ENCODE results near the gene MCAT. TPM values are rescaled to one million over a fixed set of nuclear protein-coding genes. Genes with fewer than 3 reads are reported as not detected.

The MCAT gene
- total and polyA plus RNA-seq, 2 donors (not counting 1 experiment from before 2014, with no cell fraction given): 8.4 to 10.1 TPM

- ATAC-seq (ENCODE audit: low read depth) (peak; percentile 71), DNase-seq (no peak)
- intact Hi-C loops (cut with micrococcal nuclease): loop anchor here (2.0 kb wide), 1 partner anchor 34 kb away; the partner anchor contains the start of gene TTLL12
- TF ChIP-seq, protein P1, sequence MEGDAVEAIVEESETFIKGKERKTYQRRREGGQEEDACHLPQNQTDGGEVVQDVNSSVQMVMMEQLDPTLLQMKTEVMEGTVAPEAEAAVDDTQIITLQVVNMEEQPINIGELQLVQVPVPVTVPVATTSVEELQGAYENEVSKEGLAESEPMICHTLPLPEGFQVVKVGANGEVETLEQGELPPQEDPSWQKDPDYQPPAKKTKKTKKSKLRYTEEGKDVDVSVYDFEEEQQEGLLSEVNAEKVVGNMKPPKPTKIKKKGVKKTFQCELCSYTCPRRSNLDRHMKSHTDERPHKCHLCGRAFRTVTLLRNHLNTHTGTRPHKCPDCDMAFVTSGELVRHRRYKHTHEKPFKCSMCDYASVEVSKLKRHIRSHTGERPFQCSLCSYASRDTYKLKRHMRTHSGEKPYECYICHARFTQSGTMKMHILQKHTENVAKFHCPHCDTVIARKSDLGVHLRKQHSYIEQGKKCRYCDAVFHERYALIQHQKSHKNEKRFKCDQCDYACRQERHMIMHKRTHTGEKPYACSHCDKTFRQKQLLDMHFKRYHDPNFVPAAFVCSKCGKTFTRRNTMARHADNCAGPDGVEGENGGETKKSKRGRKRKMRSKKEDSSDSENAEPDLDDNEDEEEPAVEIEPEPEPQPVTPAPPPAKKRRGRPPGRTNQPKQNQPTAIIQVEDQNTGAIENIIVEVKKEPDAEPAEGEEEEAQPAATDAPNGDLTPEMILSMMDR (IDR thresholded peaks at IDR 0.05): no peak
- TF ChIP-seq EZH2 (IDR thresholded peaks at IDR 0.05; ENCODE audit: borderline replicate concordance, insufficient read depth, low read depth, low read length, poor library complexity, severe bottlenecking): no peak
- Histone ChIP-seq H3K4me2 (replicated peaks; ENCODE audit: low read depth, low read length, poor library complexity, severe bottlenecking) (peak overlapping the region; percentile 99), H4K20me1 (ENCODE audit: control insufficient read depth, insufficient read depth, low read length, poor library complexity, severe bottlenecking) (peaks cover 12% of the 10 kb centered on the region), H2AFZ (ENCODE audit: insufficient read depth, low read depth, low read length, poor library complexity, severe bottlenecking) (peak overlapping the region; percentile 95), H3K27me3 (replicated peaks in 1 of 4; ENCODE audit: control extremely low read depth in 1 of 4, control insufficient read depth in 3 of 4, insufficient read depth in 4 of 4, low read length in 3 of 4) (no peaks in the 10 kb centered on the region), H3K9me3 (ENCODE audit: control extremely low read depth in 1 of 3, control insufficient read depth in 2 of 3, insufficient read depth in 1 of 3, low read length in 2 of 3) (no peaks in the 10 kb centered on the region), H3K36me3 (replicated peaks in 1 of 2; ENCODE audit: control extremely low read depth in 1 of 2, control insufficient read depth in 1 of 2, extremely low read depth in 1 of 2, insufficient read depth in 2 of 2, low read length in 1 of 2) (no peaks in the 10 kb centered on the region), H3K4me1 (ENCODE audit: control insufficient read depth in 2 of 2, insufficient read depth in 2 of 2, low read length in 2 of 2) (peaks cover 28 to 49% of the 10 kb centered on the region in 2 donors), H3K27ac (ENCODE audit: low read length in 2 of 2) (peak overlapping the region in 1 of 2 donors; percentile 61), H3K9ac (ENCODE audit: low read length) (peak overlapping the region; percentile 85), H3K79me2 (ENCODE audit: control insufficient read depth, insufficient read depth, low read length) (peaks cover 25% of the 10 kb centered on the region), H3K4me3 (ENCODE audit: control extremely low read depth in 1 of 5, extremely low read depth in 1 of 5, insufficient read depth in 1 of 5, low read depth in 2 of 5, low read length in 4 of 5) (peak overlapping the region in 4 of 5 experiments; percentile 76 to 89 (median 86))
- ChIA-PET POLR2A (interaction anchor here (0.7 to 1.4 kb wide), 3 partner anchors 10 to 35 kb away, joined by 3 read pairs; partner anchors contain the start of genes MCAT and TTLL12), CTCF (interaction anchor here (0.5 kb wide), 1 partner anchor 12 kb away, joined by 3 read pairs; no protein-coding TSS in a partner anchor)
- no peaks in the 10 kb centered on the region for H3K27me3 Mint-ChIP-seq
- peak overlapping the region; percentile 66 for H3K4me3 Mint-ChIP-seq
- WGBS (ENCODE audit: insufficient coverage): 4% methylated on average over 17 of the region's 22 CpGs
- H3K9me3 Mint-ChIP-seq (ENCODE audit: insufficient read depth): no peaks in the 10 kb centered on the region
- peaks cover 39% of the 10 kb centered on the region for H3K4me1 Mint-ChIP-seq
- H3K27ac Mint-ChIP-seq: peak overlapping the region; percentile 70
These were observed 9.3 kb upstream of the MCAT start for GRCh38 chr22:43152357-43153071.

DNA sequence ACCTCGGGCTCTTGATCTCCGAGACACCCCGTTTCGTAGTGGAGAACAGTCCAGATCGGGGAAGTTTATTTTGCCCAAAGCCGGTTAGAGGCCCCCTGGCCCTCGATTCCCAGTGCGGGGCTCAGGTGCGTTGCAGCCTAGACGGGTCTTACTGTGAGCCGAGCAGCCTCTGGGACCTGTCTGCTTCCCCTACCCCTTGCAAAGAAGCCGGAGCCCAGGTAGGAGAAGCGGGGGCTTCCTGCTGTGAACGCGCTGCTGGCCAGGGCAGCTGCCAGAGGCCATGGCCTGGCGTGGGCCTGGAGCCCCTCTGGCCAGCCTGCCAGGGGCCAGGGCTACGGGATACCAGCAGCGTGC lies 8.8 kb upstream of the MCAT start:
- POLR2A ChIA-PET: interaction anchor here (0.7 to 1.4 kb wide), 3 partner anchors 9 to 35 kb away, joined by 3 read pairs; partner anchors contain the start of genes MCAT and TTLL12
- H3K36me3 ChIP-seq (replicated peaks in 1 of 2; ENCODE audit: control extremely low read depth in 1 of 2, control insufficient read depth in 1 of 2, extremely low read depth in 1 of 2, insufficient read depth in 2 of 2, low read length in 1 of 2): no peaks in the 10 kb centered on the region
- H3K9me3 ChIP-seq (ENCODE audit: control extremely low read depth in 1 of 3, control insufficient read depth in 2 of 3, insufficient read depth in 1 of 3, low read length in 2 of 3): no peaks in the 10 kb centered on the region
- Mint-ChIP-seq H3K27ac (peak overlapping the region; percentile 70), H3K9me3 (ENCODE audit: insufficient read depth) (no peaks in the 10 kb centered on the region), H3K4me3 (peak overlapping the region; percentile 66), H3K27me3 (no peaks in the 10 kb centered on the region), H3K4me1 (peaks cover 44% of the 10 kb centered on the region)
- no peaks in the 10 kb centered on the region for H3K27me3 ChIP-seq (replicated peaks in 1 of 4; ENCODE audit: control extremely low read depth in 1 of 4, control insufficient read depth in 3 of 4, insufficient read depth in 4 of 4, low read length in 3 of 4)
- peaks cover 12% of the 10 kb centered on the region for H4K20me1 ChIP-seq (ENCODE audit: control insufficient read depth, insufficient read depth, low read length, poor library complexity, severe bottlenecking)
- peak overlapping the region; percentile 13 to 61 for H3K27ac ChIP-seq (ENCODE audit: low read length in 2 of 2)
- H3K79me2 ChIP-seq (ENCODE audit: control insufficient read depth, insufficient read depth, low read length): peaks cover 25% of the 10 kb centered on the region
- peak overlapping the region; percentile 95 for H2AFZ ChIP-seq (ENCODE audit: insufficient read depth, low read depth, low read length, poor library complexity, severe bottlenecking)
- peaks cover 33 to 54% of the 10 kb centered on the region in 2 donors for H3K4me1 ChIP-seq (ENCODE audit: control insufficient read depth in 2 of 2, insufficient read depth in 2 of 2, low read length in 2 of 2)
- 1% methylated on average over 18 of the region's 18 CpGs for WGBS (ENCODE audit: insufficient coverage)
- H3K9ac ChIP-seq (ENCODE audit: low read length): peak overlapping the region; percentile 85
- peak; percentile 5 for ATAC-seq (ENCODE audit: low read depth)
- peak overlapping the region; percentile 56 to 89 (median 85) for H3K4me3 ChIP-seq (ENCODE audit: control extremely low read depth in 1 of 5, extremely low read depth in 1 of 5, insufficient read depth in 1 of 5, low read depth in 2 of 5, low read length in 4 of 5)
- CTCF ChIA-PET: no interaction called here
- no peak for TF ChIP-seq EZH2 (IDR thresholded peaks at IDR 0.05; ENCODE audit: borderline replicate concordance, insufficient read depth, low read depth, low read length, poor library complexity, severe bottlenecking)
- TF ChIP-seq, protein P1 (IDR thresholded peaks at IDR 0.05): no peak
- peak overlapping the region; percentile 99 for H3K4me2 ChIP-seq (replicated peaks; ENCODE audit: low read depth, low read length, poor library complexity, severe bottlenecking)
- DNase-seq: peak; percentile 67
- intact Hi-C loops (cut with micrococcal nuclease): loop anchor here (2.0 kb wide), 1 partner anchor 35 kb away; the partner anchor contains the start of gene TTLL12
